GM12878 (cell line): ENCODE measurements around the gene UFSP2. TPM values are rescaled to one million over a fixed set of nuclear protein-coding genes. Genes with fewer than 3 reads are reported as not detected.
A peak's percentile ranks its signal among the peaks of the same experiment; 100 is the strongest.

ENCODE experiments used
- IKZF2 ChIP-seq, 2 experiments: fragments of 450-650 bp; IDR thresholded peaks; 2 replicates each; pipeline ENCODE4 v1.6.1; 2017; ENCODE audit warnings: mild to moderate bottlenecking in 2 of 2, moderate library complexity in 2 of 2
- MEF2A ChIP-seq: IDR thresholded peaks from 2 replicates; pipeline ENCODE4 v1.6.1; 2011; ENCODE audit warnings: low read depth, mild to moderate bottlenecking, low read length, moderate library complexity; ENCODE audit not compliant: insufficient read depth
- MEF2B ChIP-seq: fragments of 450-650 bp; IDR thresholded peaks from 2 replicates; pipeline ENCODE4 v1.6.1; 2018; ENCODE audit warnings: mild to moderate bottlenecking, moderate library complexity; ENCODE audit not compliant: partially characterized antibody, poor library complexity, severe bottlenecking
- MTA2 ChIP-seq: fragments of 450-650 bp; IDR thresholded peaks from 2 replicates; pipeline ENCODE4 v1.6.1; 2016; ENCODE audit warnings: low read depth, mild to moderate bottlenecking, moderate library complexity
- RUNX3 ChIP-seq: IDR thresholded peaks from 2 replicates; pipeline ENCODE4 v1.6.1; 2012; ENCODE audit warnings: low read length, inconsistent platforms
- SPI1 ChIP-seq: IDR thresholded peaks from 2 replicates; pipeline ENCODE4 v1.6.1; 2011; ENCODE audit warnings: low read depth, mild to moderate bottlenecking, low read length, moderate library complexity, borderline replicate concordance; ENCODE audit not compliant: insufficient read depth
- STAT1 ChIP-seq: fragments of 450-650 bp; conservative IDR thresholded peaks from 2 replicates; pipeline ENCODE4 v1.6.1; 2014; ENCODE audit warnings: antibody characterized with exemption, mild to moderate bottlenecking
- polyA plus RNA-seq, 11 experiments: library from polyadenylated mRNA; depleted of rRNA in 4 of 11; unstranded in 6 of 11; stranded (reverse) in 5 of 11; fragments of >200 nt; fragmentation: Nextera tagmentation in 4 of 11; fragmentation: Illumina TruSeq in 1 of 11; extraction: Ambion mirVana in 4 of 11; extraction: Trizol in 1 of 11; gene quantifications; 1 replicate in 1 of 11; 2 replicates in 10 of 11; pipeline versions ENCODE4 v1.2.1 to v1.2.3, GENCODE V29; 2011 to 2016; ENCODE audit warnings: inconsistent platforms in 2 of 11, missing spikeins in 2 of 11, low read depth in 1 of 11
- total RNA-seq, 4 experiments: library from RNA; depleted of rRNA in 3 of 4; stranded (reverse); fragments of >200 nt in 3 of 4; fragmentation: Illumina TruSeq in 1 of 4; extraction: Trizol in 1 of 4; gene quantifications; 2 replicates each; pipeline versions ENCODE4 v1.2.1 to v1.2.3, GENCODE V29; 2013 to 2021
- TF ChIP-seq, protein P1 (sequence below): IDR thresholded peaks from 2 replicates; pipeline ENCODE4 v1.6.1; 2011; ENCODE audit warnings: borderline replicate concordance, low read depth, mild to moderate bottlenecking, moderate library complexity, low read length; ENCODE audit not compliant: insufficient read depth, poor library complexity, severe bottlenecking
- TF ChIP-seq, protein P2 (sequence below): fragments of 450-650 bp; IDR thresholded peaks from 2 replicates; pipeline ENCODE4 v1.6.1; 2017; ENCODE audit warnings: mild to moderate bottlenecking, moderate library complexity
- TF ChIP-seq, protein P3 (sequence below): fragments of 450-650 bp; IDR thresholded peaks from 2 replicates; pipeline ENCODE4 v1.6.1; 2017; ENCODE audit warnings: mild to moderate bottlenecking, moderate library complexity
- TF ChIP-seq, protein P4 (sequence below): IDR thresholded peaks from 2 replicates; pipeline ENCODE4 v1.6.1; 2011; ENCODE audit warnings: mild to moderate bottlenecking, low read depth, low read length, moderate library complexity; ENCODE audit not compliant: insufficient replicate concordance

The UFSP2 gene
- total and polyA plus RNA-seq, 10 of the 15 experiments (the other 5 are each of a cell fraction or from before 2014, with no cell fraction given) = 25.4 to 53.1 (median 37.7) TPM

DNA sequence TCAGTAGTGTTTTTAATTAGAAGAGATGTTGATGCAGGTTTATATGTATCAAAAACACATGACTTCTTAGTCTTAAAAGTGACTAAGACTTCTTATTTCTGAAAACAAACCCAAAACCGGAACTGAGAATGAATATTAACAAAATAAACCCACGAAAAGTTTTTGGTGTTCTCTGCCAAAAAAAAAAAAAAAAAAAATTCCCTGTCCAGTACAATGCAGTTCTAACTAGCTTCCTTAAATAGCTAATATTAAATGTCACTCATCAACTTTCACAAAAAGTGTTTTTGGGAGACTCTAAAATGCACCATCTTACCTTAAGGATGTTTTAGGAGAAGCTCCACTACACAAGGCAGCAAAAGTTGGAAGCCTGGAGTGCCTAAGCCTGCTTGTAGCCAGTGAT, 27.1 kb downstream of the UFSP2 start (continued):
- no peak for TF ChIP-seq STAT1
- TF ChIP-seq, protein P1, sequence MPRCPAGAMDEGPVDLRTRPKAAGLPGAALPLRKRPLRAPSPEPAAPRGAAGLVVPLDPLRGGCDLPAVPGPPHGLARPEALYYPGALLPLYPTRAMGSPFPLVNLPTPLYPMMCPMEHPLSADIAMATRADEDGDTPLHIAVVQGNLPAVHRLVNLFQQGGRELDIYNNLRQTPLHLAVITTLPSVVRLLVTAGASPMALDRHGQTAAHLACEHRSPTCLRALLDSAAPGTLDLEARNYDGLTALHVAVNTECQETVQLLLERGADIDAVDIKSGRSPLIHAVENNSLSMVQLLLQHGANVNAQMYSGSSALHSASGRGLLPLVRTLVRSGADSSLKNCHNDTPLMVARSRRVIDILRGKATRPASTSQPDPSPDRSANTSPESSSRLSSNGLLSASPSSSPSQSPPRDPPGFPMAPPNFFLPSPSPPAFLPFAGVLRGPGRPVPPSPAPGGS = peak; percentile 12
- TF ChIP-seq, protein P2, sequence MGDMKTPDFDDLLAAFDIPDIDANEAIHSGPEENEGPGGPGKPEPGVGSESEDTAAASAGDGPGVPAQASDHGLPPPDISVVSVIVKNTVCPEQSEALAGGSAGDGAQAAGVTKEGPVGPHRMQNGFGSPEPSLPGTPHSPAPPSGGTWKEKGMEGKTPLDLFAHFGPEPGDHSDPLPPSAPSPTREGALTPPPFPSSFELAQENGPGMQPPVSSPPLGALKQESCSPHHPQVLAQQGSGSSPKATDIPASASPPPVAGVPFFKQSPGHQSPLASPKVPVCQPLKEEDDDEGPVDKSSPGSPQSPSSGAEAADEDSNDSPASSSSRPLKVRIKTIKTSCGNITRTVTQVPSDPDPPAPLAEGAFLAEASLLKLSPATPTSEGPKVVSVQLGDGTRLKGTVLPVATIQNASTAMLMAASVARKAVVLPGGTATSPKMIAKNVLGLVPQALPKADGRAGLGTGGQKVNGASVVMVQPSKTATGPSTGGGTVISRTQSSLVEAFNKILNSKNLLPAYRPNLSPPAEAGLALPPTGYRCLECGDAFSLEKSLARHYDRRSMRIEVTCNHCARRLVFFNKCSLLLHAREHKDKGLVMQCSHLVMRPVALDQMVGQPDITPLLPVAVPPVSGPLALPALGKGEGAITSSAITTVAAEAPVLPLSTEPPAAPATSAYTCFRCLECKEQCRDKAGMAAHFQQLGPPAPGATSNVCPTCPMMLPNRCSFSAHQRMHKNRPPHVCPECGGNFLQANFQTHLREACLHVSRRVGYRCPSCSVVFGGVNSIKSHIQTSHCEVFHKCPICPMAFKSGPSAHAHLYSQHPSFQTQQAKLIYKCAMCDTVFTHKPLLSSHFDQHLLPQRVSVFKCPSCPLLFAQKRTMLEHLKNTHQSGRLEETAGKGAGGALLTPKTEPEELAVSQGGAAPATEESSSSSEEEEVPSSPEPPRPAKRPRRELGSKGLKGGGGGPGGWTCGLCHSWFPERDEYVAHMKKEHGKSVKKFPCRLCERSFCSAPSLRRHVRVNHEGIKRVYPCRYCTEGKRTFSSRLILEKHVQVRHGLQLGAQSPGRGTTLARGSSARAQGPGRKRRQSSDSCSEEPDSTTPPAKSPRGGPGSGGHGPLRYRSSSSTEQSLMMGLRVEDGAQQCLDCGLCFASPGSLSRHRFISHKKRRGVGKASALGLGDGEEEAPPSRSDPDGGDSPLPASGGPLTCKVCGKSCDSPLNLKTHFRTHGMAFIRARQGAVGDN = 0 out of 2 replicates have a peak, but pooled peaks have one; percentile 13
- 0 out of 2 replicates have a peak, but pooled peaks have one; percentile 38 for TF ChIP-seq MEF2A
- TF ChIP-seq IKZF2 (IDR thresholded peaks at IDR 0.05) = peak in 1 of 2 experiments; percentile 19; a peak in 2 of 4 replicates
- peak; percentile 42 for TF ChIP-seq MEF2B
- TF ChIP-seq SPI1 = peak; percentile 69; the same call in 1 of the 2 replicates
- peak; percentile 21; the same call in 1 of the 2 replicates for TF ChIP-seq RUNX3
- TF ChIP-seq MTA2 = 0 out of 2 replicates have a peak, but pooled peaks have one; percentile 16
- TF ChIP-seq, protein P3, sequence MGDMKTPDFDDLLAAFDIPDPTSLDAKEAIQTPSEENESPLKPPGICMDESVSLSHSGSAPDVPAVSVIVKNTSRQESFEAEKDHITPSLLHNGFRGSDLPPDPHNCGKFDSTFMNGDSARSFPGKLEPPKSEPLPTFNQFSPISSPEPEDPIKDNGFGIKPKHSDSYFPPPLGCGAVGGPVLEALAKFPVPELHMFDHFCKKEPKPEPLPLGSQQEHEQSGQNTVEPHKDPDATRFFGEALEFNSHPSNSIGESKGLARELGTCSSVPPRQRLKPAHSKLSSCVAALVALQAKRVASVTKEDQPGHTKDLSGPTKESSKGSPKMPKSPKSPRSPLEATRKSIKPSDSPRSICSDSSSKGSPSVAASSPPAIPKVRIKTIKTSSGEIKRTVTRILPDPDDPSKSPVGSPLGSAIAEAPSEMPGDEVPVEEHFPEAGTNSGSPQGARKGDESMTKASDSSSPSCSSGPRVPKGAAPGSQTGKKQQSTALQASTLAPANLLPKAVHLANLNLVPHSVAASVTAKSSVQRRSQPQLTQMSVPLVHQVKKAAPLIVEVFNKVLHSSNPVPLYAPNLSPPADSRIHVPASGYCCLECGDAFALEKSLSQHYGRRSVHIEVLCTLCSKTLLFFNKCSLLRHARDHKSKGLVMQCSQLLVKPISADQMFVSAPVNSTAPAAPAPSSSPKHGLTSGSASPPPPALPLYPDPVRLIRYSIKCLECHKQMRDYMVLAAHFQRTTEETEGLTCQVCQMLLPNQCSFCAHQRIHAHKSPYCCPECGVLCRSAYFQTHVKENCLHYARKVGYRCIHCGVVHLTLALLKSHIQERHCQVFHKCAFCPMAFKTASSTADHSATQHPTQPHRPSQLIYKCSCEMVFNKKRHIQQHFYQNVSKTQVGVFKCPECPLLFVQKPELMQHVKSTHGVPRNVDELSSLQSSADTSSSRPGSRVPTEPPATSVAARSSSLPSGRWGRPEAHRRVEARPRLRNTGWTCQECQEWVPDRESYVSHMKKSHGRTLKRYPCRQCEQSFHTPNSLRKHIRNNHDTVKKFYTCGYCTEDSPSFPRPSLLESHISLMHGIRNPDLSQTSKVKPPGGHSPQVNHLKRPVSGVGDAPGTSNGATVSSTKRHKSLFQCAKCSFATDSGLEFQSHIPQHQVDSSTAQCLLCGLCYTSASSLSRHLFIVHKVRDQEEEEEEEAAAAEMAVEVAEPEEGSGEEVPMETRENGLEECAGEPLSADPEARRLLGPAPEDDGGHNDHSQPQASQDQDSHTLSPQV = no peak
- TF ChIP-seq, protein P4, sequence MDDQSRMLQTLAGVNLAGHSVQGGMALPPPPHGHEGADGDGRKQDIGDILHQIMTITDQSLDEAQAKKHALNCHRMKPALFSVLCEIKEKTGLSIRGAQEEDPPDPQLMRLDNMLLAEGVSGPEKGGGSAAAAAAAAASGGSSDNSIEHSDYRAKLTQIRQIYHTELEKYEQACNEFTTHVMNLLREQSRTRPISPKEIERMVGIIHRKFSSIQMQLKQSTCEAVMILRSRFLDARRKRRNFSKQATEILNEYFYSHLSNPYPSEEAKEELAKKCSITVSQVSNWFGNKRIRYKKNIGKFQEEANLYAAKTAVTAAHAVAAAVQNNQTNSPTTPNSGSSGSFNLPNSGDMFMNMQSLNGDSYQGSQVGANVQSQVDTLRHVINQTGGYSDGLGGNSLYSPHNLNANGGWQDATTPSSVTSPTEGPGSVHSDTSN = no peak
- TF ChIP-seq, all 136 proteins: peak for 16
